ENCODE data around the gene LRP11.

DNA sequence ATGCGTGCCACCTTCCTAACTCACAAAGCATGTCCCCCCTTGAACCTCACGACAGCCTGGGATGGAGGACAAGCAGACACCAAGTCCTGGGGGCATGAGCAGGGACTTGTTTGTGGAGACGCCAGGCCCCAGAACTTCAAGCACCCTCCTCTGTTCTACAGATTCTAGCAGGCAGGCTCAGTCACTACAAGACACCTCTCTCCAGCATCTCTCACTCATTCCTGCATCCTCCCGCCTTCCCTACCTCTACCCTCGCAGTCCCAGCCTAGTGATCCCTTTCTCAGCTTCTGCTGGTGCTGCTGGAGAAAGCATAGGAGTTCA lies 3.7 kb downstream of the LRP11 start:
- TF ChIP-seq POLR2A (IDR thresholded peaks at IDR 0.05): no peak
- no peak for TF ChIP-seq CTCF (IDR thresholded peaks at IDR 0.05)
- no peak for TF ChIP-seq POLR2AphosphoS5 (IDR thresholded peaks at IDR 0.05)
